ENCODE measurements around the gene CLTCL1.

CLTCL1 gene

GRCh38 chr22:19201130-19201868 lies 90.2 kb downstream of the CLTCL1 start:
- no peak for TF ChIP-seq CTCF (IDR thresholded peaks at IDR 0.05; ENCODE audit: insufficient read depth, low read length, poor library complexity, severe bottlenecking)
- Histone ChIP-seq H3K27me3 (replicated peaks; ENCODE audit: control insufficient read depth, insufficient read depth, low read length) (no peaks in the 10 kb centered on the region; the same call in 1 of the 2 replicates), H3K4me3 (replicated peaks; ENCODE audit: low read depth, low read length) (no peak overlapping the region), H3K36me3 (ENCODE audit: control insufficient read depth, insufficient read depth, low read length) (no peaks in the 10 kb centered on the region)
- no peak for DNase-seq (ENCODE audit: extremely low read depth, insufficient read length)

DNA sequence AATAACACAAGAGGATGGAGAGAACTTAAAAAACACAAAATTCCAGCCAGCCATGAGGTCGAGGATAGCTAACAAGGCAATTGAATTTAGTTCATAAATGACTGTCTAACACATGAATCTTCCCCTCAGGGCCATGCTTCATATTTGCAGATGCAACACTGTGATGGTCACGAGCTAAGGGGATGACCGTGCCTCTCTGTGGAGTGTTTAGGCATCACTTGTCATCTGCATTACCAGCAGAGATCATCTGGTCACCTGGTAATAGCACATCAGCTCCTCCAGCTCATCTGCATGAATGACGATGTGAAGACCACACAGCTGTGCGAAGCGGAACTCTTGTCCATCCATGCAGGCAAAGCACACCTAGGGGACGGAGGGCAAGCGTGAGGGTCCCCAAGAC lies 92.0 kb downstream of the CLTCL1 start:
- no peaks in the 10 kb centered on the region; the same call in 1 of the 2 replicates for H3K27me3 ChIP-seq (replicated peaks; ENCODE audit: control insufficient read depth, insufficient read depth, low read length)
- TF ChIP-seq CTCF (IDR thresholded peaks at IDR 0.05; ENCODE audit: insufficient read depth, low read length, poor library complexity, severe bottlenecking): no peak
- H3K4me3 ChIP-seq (replicated peaks; ENCODE audit: low read depth, low read length): no peak overlapping the region
- no peak for DNase-seq (ENCODE audit: extremely low read depth, insufficient read length)
- H3K36me3 ChIP-seq (ENCODE audit: control insufficient read depth, insufficient read depth, low read length): no peaks in the 10 kb centered on the region

GRCh38 chr22:19197997-19198865 lies 93.3 kb downstream of the CLTCL1 start:
- no peak overlapping the region for H3K4me3 ChIP-seq (replicated peaks; ENCODE audit: low read depth, low read length)
- H3K27me3 ChIP-seq (replicated peaks; ENCODE audit: control insufficient read depth, insufficient read depth, low read length): no peaks in the 10 kb centered on the region; the same call in 1 of the 2 replicates
- H3K36me3 ChIP-seq (ENCODE audit: control insufficient read depth, insufficient read depth, low read length): no peaks in the 10 kb centered on the region
- TF ChIP-seq CTCF (IDR thresholded peaks at IDR 0.05; ENCODE audit: insufficient read depth, low read length, poor library complexity, severe bottlenecking): no peak
- DNase-seq (ENCODE audit: extremely low read depth, insufficient read length): no peak

- DNase-seq (ENCODE audit: extremely low read depth, insufficient read length): no peak
- Histone ChIP-seq H3K4me3 (replicated peaks; ENCODE audit: low read depth, low read length) (no peak overlapping the region), H3K27me3 (replicated peaks; ENCODE audit: control insufficient read depth, insufficient read depth, low read length) (no peaks in the 10 kb centered on the region), H3K36me3 (ENCODE audit: control insufficient read depth, insufficient read depth, low read length) (no peaks in the 10 kb centered on the region)
- no peak for TF ChIP-seq CTCF (IDR thresholded peaks at IDR 0.05; ENCODE audit: insufficient read depth, low read length, poor library complexity, severe bottlenecking)
Observed at GRCh38 chr22:19196841-19197612, 94.5 kb downstream of the CLTCL1 start.

GRCh38 chr22:19195796-19196731 lies 95.5 kb downstream of the CLTCL1 start:
- Histone ChIP-seq H3K27me3 (replicated peaks; ENCODE audit: control insufficient read depth, insufficient read depth, low read length) (no peaks in the 10 kb centered on the region), H3K36me3 (ENCODE audit: control insufficient read depth, insufficient read depth, low read length) (no peaks in the 10 kb centered on the region), H3K4me3 (replicated peaks; ENCODE audit: low read depth, low read length) (no peak overlapping the region)
- TF ChIP-seq CTCF (IDR thresholded peaks at IDR 0.05; ENCODE audit: insufficient read depth, low read length, poor library complexity, severe bottlenecking): no peak
- no peak for DNase-seq (ENCODE audit: extremely low read depth, insufficient read length)

All from GM06990 (cell line).